ENCODE data around the gene BRINP3.

BRINP3 gene

GRCh38 chr1:190273161-190273560 lies 204.5 kb downstream of the BRINP3 start:
- DNase-seq (ENCODE audit: low read depth), result no peak
- H3K4me3 ChIP-seq (ENCODE audit: low read depth, low read length), result no peak overlapping the region
- no peak for TF ChIP-seq CTCF (IDR thresholded peaks at IDR 0.05; ENCODE audit: low read depth, low read length, missing control alignments)

- TF ChIP-seq CTCF (IDR thresholded peaks at IDR 0.05; ENCODE audit: low read depth, low read length, missing control alignments), result no peak
- H3K4me3 ChIP-seq (ENCODE audit: low read depth, low read length), result no peak overlapping the region
- no peak for DNase-seq (ENCODE audit: low read depth)
These were observed 215.1 kb downstream of the BRINP3 start for GRCh38 chr1:190262538-190262937.

- H3K4me3 ChIP-seq (ENCODE audit: low read depth, low read length), result no peak overlapping the region
- no peak for DNase-seq (ENCODE audit: low read depth)
- TF ChIP-seq CTCF (IDR thresholded peaks at IDR 0.05; ENCODE audit: low read depth, low read length, missing control alignments), result no peak
These were observed 218.2 kb downstream of the BRINP3 start for GRCh38 chr1:190259424-190259823.

GRCh38 chr1:190258003-190258402 lies 219.7 kb downstream of the BRINP3 start:
- no peak for DNase-seq (ENCODE audit: low read depth)
- no peak for TF ChIP-seq CTCF (IDR thresholded peaks at IDR 0.05; ENCODE audit: low read depth, low read length, missing control alignments)
- H3K4me3 ChIP-seq (ENCODE audit: low read depth, low read length), result no peak overlapping the region

GRCh38 chr1:190252046-190252445 lies 225.6 kb downstream of the BRINP3 start:
- no peak overlapping the region for H3K4me3 ChIP-seq (ENCODE audit: low read depth, low read length)
- TF ChIP-seq CTCF (IDR thresholded peaks at IDR 0.05; ENCODE audit: low read depth, low read length, missing control alignments), result no peak
- DNase-seq (ENCODE audit: low read depth), result no peak

- no peak overlapping the region for H3K4me3 ChIP-seq (ENCODE audit: low read depth, low read length)
- no peak for DNase-seq (ENCODE audit: low read depth)
- no peak for TF ChIP-seq CTCF (IDR thresholded peaks at IDR 0.05; ENCODE audit: low read depth, low read length, missing control alignments)
These were observed 227.3 kb downstream of the BRINP3 start for GRCh38 chr1:190250368-190250767.

GRCh38 chr1:190244406-190244805 lies 233.3 kb downstream of the BRINP3 start:
- no peak overlapping the region for H3K4me3 ChIP-seq (ENCODE audit: low read depth, low read length)
- no peak for DNase-seq (ENCODE audit: low read depth)
- no peak for TF ChIP-seq CTCF (IDR thresholded peaks at IDR 0.05; ENCODE audit: low read depth, low read length, missing control alignments)

Data from GM12864 (cell line).